Sigmoid colon (tissue), 7 donors: ENCODE results near the gene FUOM. TPM values are rescaled to one million over a fixed set of nuclear protein-coding genes. Genes with fewer than 3 reads are reported as not detected.

ENCODE experiments used
- DNase-seq: peaks from one replicate; pipeline ENCODE4 v3.0.0-alpha.2; 2019
- H3K27ac ChIP-seq, 4 donors: fragments of 200-600 bp; sonication (generic); one replicate each; pipeline ENCODE4 v1.5.1; 2016 to 2019; ENCODE audit warnings: mild to moderate bottlenecking in 1 of 4
- H3K27me3 ChIP-seq, 3 donors: fragments of 200-600 bp; sonication (generic); one replicate each; pipeline ENCODE4 v1.5.1; 2019; ENCODE audit warnings: mild to moderate bottlenecking in 1 of 3
- H3K36me3 ChIP-seq, 4 donors: fragments of 200-600 bp; sonication (generic); one replicate each; pipeline ENCODE4 v1.5.1; 2016 to 2019
- H3K4me1 ChIP-seq, 4 donors: fragments of 200-600 bp; sonication (generic); one replicate each; pipeline ENCODE4 v1.5.1; 2017 to 2019
- H3K4me3 ChIP-seq, 4 donors: fragments of 200-600 bp; sonication (generic); one replicate each; pipeline ENCODE4 v1.5.1; 2017 to 2019; ENCODE audit warnings: mild to moderate bottlenecking in 2 of 4, moderate library complexity in 1 of 4
- H3K9me3 ChIP-seq, 4 donors: fragments of 200-600 bp in 3 of 4; sonication (generic) in 3 of 4; one replicate each; pipeline versions ENCODE4 v1.5.1 to v1.6.1; 2013 to 2019
- CTCF ChIP-seq, 4 experiments: fragments of 450-650 bp in 3 of 4; fragments of 200-600 bp in 1 of 4; IDR thresholded peaks; one replicate each; pipeline ENCODE4 v1.5.1; 2016 to 2019; ENCODE audit warnings: antibody characterized with exemption in 4 of 4, mild to moderate bottlenecking in 3 of 4, moderate library complexity in 2 of 4
- EP300 ChIP-seq, 4 donors: sonication (generic); formaldehyde crosslinking; IDR thresholded peaks; one replicate each; pipeline ENCODE4 v1.6.1; 2017; ENCODE audit warnings: antibody characterized with exemption in 4 of 4
- POLR2A ChIP-seq, 2 donors: fragments of 450-650 bp; IDR thresholded peaks; one replicate each; pipeline ENCODE4 v1.6.1; 2016; ENCODE audit warnings: antibody characterized with exemption in 2 of 2, mild to moderate bottlenecking in 2 of 2, moderate library complexity in 2 of 2
- POLR2AphosphoS5 ChIP-seq, 4 donors: sonication (generic); formaldehyde crosslinking; IDR thresholded peaks; one replicate each; pipeline ENCODE4 v1.6.1; 2017; ENCODE audit warnings: antibody characterized with exemption in 4 of 4
- WGBS, 2 donors: extraction: QIAGEN DNeasy Blood & Tissue Kit; methylation state at CpG; one replicate each; pipeline ENCODE4 v1.1.7; 2013; 5-methylcytosine and 5-hydroxymethylcytosine counted together
- intact Hi-C: fragments of 100-400 bp; cut with DNase I; formaldehyde crosslinking; loops from one replicate; pipeline ENCODE4 v1.15.1; 2023
- polyA plus RNA-seq, 3 donors: library from polyadenylated mRNA; stranded (reverse); fragments of 200-250 nt; gene quantifications; one replicate each; pipeline ENCODE4 v1.2.3, GENCODE V29; 2013
- total RNA-seq, 4 donors: library from RNA; depleted of rRNA; stranded (reverse); fragments of >200 nt; gene quantifications; one replicate each; pipeline ENCODE4 v1.1.0, GENCODE V29; 2016
- donor health status: healthy with polysubstance abuse.
- donor health status: Bipolar disorder and iron deficiency.
- donor health status: healthy.

FUOM gene
- total and polyA plus RNA-seq, 7 donors: 8.0 to 98.0 (median 25.7) TPM

GRCh38 chr10:133351408-133352318 is 6.2 kb downstream of the FUOM start:
- 75 to 83% methylated on average over 24 of the region's 24 CpGs for WGBS, 2 donors

GRCh38 chr10:133350950-133351329 is 6.9 kb downstream of the FUOM start:
- intact Hi-C loops: no loop called here
- no peak overlapping the region for H3K4me3 ChIP-seq
- H3K27ac ChIP-seq: no peak overlapping the region
- no peaks in the 10 kb centered on the region for H3K36me3 ChIP-seq
- H3K9me3 ChIP-seq: no peaks in the 10 kb centered on the region
- no peaks in the 10 kb centered on the region for H3K4me1 ChIP-seq
- DNase-seq: peak; percentile 64
- H3K27me3 ChIP-seq: peaks cover 4 to 79% (median 35%) of the 10 kb centered on the region in 3 donors
- 61 to 77% methylated on average over 13 of the region's 13 CpGs for WGBS, 2 donors
- TF ChIP-seq POLR2AphosphoS5 (IDR thresholded peaks at IDR 0.05): no peak
- TF ChIP-seq POLR2A (IDR thresholded peaks at IDR 0.05): no peak
- no peak for TF ChIP-seq CTCF (IDR thresholded peaks at IDR 0.05)
- TF ChIP-seq EP300 (IDR thresholded peaks at IDR 0.05): no peak

More at GRCh38 chr10:133351408-133352318, 6.2 kb downstream of the FUOM start:
- Histone ChIP-seq H3K36me3 (no peaks in the 10 kb centered on the region), H3K27ac (no peak overlapping the region), H3K4me1 (peaks cover 0 to 6% (median 3%) of the 10 kb centered on the region in 4 donors), H3K4me3 (no peak overlapping the region), H3K27me3 (peaks cover 4 to 79% (median 42%) of the 10 kb centered on the region in 3 donors), H3K9me3 (no peaks in the 10 kb centered on the region)
- TF ChIP-seq CTCF (IDR thresholded peaks at IDR 0.05): no peak
- TF ChIP-seq POLR2AphosphoS5 (IDR thresholded peaks at IDR 0.05): no peak
- no peak for TF ChIP-seq POLR2A (IDR thresholded peaks at IDR 0.05)
- TF ChIP-seq EP300 (IDR thresholded peaks at IDR 0.05): no peak
- intact Hi-C loops: no loop called here
- peak; percentile 62 for DNase-seq

GRCh38 chr10:133350283-133350949 is 7.4 kb downstream of the FUOM start:
- intact Hi-C loops: no loop called here
- DNase-seq: peak; percentile 54
- H3K9me3 ChIP-seq: no peaks in the 10 kb centered on the region
- H3K4me3 ChIP-seq: no peak overlapping the region
- H3K27me3 ChIP-seq: peaks cover 4 to 75% (median 31%) of the 10 kb centered on the region in 3 donors
- H3K4me1 ChIP-seq: no peaks in the 10 kb centered on the region
- no peak for TF ChIP-seq POLR2A (IDR thresholded peaks at IDR 0.05)
- TF ChIP-seq CTCF (IDR thresholded peaks at IDR 0.05): no peak
- no peak for TF ChIP-seq POLR2AphosphoS5 (IDR thresholded peaks at IDR 0.05)
- no peak for TF ChIP-seq EP300 (IDR thresholded peaks at IDR 0.05)
- H3K27ac ChIP-seq: no peak overlapping the region
- 88 to 91% methylated on average over 12 of the region's 12 CpGs for WGBS, 2 donors
- no peaks in the 10 kb centered on the region for H3K36me3 ChIP-seq

GRCh38 chr10:133349577-133350011 is 8.2 kb downstream of the FUOM start:
- Histone ChIP-seq H3K4me1 (no peaks in the 10 kb centered on the region), H3K36me3 (no peaks in the 10 kb centered on the region), H3K9me3 (no peaks in the 10 kb centered on the region), H3K4me3 (no peak overlapping the region), H3K27me3 (peaks cover 4 to 68% (median 27%) of the 10 kb centered on the region in 3 donors), H3K27ac (no peak overlapping the region)
- WGBS, 2 donors: 76 to 77% methylated on average over 9 of the region's 9 CpGs
- DNase-seq: peak; percentile 55
- TF ChIP-seq POLR2AphosphoS5 (IDR thresholded peaks at IDR 0.05) (no peak), CTCF (IDR thresholded peaks at IDR 0.05) (no peak), EP300 (IDR thresholded peaks at IDR 0.05) (no peak), POLR2A (IDR thresholded peaks at IDR 0.05) (no peak)
- intact Hi-C loops: no loop called here
